GM18520 (cell line): Measurements from ENCODE around the gene IQSEC1.

Experiments used
- ATAC-seq: cut with Tn5 transposase; IDR thresholded peaks from one replicate; pipeline ENCODE4 v1.9.1; 2021; ENCODE audit not compliant: unreplicated experiment

The IQSEC1 gene

GRCh38 chr3:13031621-13032020 lies 41.6 kb downstream of the IQSEC1 start:
- ATAC-seq = no peak

DNA sequence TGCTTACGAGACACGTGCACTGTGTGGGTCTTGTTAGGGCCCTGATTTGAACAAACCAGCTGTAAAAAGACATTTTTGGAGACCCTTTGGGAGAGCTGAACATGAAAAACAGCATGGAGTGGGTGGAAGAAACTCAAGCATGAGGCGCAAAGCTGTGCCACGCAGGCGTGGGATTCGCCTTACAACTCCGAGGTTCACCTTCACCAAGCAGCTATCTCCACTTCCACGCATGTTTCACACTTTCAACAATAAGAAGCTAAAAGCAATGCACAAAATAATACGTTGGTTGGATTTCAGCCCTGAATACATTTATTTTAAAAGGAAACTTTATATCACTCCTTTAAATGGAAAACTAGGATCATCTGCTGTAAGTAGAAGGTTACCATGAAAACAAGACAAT lies 42.5 kb downstream of the IQSEC1 start:
- no peak for ATAC-seq

GRCh38 chr3:13028010-13028821 lies 45.0 kb downstream of the IQSEC1 start:
- no peak for ATAC-seq

GRCh38 chr3:13027154-13027553 lies 46.1 kb downstream of the IQSEC1 start:
- ATAC-seq = no peak

DNA sequence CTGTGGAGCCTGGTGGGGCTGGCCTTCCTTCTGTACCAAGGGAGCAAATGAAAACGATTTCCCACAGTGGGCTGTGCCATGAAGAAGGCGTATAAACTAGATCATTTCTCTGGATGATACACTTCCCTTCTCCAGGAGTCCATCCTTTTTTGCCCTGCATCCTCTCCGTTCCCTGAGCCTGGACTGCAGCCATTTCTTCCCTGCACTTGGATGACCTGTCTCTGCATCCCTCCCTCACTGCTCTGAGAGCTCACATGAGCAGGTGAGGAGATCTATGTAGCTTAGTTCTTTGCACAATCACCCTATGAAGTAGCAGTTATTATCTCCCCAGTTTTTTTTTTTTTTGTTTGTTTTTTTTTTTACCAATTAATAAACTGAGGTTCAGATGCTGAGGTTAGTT lies 46.7 kb downstream of the IQSEC1 start:
- ATAC-seq = no peak

DNA sequence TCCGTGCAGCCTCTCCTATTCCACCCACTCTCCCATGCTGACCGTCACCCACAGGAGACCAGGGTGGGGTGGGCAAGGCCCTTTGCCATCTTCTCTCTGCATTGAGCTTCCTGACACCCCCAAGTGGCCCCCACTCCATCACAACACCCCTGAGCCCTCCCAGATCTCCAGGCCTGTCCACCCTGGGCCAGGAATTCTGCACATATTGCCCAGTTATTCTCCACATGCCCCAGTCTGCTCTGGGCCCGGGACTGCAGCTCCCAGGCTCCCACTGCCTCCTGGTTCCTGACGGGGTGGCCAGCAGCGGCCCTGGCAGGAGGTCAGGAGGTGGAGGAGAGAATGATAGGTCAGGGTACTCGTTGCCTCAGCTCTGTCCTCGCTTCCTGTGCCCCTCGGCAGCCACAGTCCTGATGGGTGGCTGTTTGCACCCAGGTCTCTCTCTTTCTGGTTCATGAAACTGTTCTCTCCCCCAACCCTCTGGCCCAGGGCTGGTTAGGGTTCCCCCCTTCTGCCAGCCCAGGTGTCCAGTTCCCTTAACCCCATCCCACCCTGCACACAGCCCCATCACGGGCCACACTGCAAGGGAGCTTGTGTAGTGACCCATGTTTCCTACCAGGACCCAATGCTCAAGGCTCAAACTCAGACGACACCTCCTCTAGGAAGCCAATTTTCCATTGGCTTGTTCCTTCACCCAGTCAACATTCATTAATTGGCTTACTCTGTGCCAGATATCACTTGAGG lies 47.3 kb downstream of the IQSEC1 start:
- no peak for ATAC-seq

- no peak for ATAC-seq
Observed at GRCh38 chr3:13025090-13025489, 48.1 kb downstream of the IQSEC1 start.

DNA sequence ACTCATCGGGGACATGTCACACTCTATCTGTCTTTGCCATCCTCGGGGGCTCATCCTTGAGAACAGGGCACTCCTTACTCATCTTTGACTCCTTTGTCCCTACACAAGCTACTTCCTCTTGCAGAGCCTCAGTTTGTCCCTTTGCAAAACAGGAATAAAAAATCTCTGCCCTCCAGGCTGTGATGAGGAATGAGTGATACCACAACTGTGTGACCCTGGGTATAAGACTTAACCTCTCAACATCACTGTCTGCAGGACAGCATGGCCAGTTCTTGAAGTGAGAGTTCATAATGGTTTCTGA lies 48.5 kb downstream of the IQSEC1 start:
- no peak for ATAC-seq

GRCh38 chr3:13023971-13024764 lies 49.1 kb downstream of the IQSEC1 start:
- no peak for ATAC-seq

GRCh38 chr3:13023235-13023970 lies 49.8 kb downstream of the IQSEC1 start:
- no peak for ATAC-seq

- ATAC-seq = no peak
Observed at GRCh38 chr3:13022348-13023234, 50.6 kb downstream of the IQSEC1 start.

DNA sequence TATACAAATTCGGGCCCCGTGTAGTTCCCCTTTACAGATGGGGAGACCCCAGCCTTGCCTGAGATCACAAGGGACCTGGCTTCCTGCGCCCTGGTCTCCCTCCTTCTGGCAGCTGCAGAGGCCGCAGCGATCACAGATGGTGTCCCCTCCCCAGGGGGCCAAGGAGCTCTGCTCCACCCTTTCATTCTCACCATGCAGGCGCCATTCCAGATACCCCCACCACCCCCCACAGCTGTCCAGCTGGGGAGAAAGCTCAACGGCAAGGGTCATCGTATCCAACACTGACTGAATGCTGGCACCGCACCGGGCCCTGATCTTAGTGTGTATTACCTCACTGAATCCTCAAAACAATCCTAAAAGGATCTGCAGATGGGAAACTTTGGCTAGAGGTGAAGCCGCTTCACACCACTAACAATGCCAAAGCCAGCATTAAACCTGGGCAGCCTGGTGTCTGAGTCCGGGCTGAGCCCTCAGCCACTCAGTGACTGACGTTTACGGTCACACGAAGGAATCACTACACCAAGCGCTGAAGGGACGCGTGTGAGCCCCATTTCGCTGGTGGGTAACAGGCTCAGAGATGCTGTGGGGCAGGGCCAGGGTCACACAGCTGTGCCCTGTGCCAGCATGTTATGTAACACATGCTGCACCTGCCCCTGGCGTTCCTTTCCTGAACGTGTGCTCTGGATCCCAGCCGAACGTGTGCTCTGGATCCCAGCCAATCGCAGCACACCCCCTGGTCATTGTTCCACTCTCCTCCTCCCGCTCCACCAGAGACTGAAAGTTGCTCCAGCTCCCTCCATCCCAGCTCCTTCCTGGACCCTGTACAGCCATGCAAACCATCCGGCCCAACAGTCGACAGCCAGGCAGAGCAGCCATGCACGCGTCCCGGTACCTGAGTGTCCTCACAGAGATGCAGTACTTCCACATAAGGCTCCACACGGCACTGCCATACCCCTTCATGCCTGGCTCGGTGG lies 51.8 kb downstream of the IQSEC1 start:
- ATAC-seq = no peak

DNA sequence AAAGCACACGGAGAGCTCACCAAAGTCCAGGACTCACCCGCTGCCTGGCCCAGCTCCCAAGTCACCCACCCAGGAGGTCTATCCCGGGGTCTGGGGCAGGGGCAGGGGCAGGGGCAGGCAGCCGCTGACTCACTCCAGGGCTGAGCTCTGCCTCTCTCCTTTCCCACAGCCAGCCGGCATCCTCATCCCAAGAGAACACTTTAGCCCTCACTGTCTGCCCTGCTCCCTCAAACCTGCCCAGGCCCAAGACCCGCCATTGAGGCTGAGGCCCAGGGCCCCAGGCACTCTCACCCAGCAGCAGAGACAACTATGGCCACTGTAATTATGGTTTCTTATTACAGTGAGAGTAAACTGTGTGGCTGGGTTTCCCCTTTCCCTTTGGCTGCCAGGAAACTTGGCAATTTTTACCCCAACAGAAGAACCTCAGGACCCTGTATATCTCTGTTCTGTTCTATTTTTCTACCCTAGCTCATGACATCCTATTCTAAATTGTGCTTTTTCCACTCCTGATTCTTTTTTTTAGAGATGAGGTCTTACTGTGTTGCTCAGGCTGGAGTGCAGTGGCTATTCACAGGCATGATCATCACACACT lies 53.0 kb downstream of the IQSEC1 start:
- no peak for ATAC-seq

DNA sequence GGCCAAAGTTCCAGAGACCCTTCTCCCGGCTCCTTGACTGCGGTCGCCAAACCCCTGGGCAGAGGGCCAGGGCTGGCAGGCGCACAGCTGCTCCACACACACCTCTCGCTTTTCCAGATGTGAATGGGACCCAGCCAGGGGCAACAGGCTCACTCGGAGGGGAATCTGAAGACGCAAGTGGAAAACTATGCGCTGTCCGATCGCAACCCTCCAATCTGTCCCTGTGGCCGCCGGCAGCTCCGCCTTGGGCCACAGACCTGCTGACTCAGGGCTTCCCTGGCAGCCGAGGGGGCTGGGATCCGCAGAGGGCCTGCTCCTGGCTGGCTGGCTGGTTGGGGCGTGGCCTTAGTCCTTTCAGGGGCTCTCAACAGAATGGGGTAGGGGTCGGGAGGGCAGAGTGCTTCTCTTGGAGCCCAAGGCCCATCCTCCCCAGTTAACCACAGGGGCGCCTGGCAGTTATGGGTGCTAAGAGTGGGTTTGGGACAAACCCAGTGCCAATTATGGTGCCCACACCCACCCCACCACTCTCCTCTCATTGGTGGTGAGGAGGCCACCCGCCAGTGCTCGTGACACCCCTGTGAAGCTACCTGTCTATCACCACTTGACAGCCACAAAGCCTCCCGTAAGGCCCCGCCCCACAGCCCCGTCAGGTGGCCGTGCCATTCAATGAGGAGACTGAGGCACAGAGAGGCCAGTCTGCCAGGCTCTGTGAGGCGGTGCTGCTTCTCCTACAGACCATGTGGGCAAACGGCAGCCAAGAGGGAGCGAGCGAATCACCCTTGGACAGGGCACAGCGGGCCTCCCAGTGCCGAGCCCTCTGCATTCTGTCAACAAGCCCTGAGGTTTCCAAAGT lies 53.8 kb downstream of the IQSEC1 start:
- peak; percentile 21 for ATAC-seq

GRCh38 chr3:13018561-13019242 lies 54.5 kb downstream of the IQSEC1 start:
- ATAC-seq = no peak

DNA sequence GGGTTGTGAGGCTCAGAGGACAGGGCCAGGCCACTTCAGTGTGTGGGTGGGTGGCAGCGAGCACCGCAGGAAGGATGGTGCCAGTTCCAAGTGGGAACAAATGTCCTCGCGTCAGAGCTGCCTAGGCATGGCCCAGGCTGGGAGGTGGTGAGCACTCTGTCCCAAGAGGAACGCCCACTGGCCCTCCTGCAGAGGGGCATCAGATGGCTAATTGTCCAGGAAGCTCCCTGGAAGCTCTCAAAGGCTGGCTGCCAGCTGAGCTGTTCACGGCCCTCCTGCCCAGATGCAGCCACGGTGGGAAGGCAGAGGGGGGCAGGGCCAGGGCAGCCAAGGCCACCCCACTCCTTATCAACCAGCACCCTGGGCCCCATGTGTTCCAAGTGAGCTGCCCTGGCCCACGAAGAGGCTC lies 55.2 kb downstream of the IQSEC1 start:
- no peak for ATAC-seq
